GM12892 (cell line): ENCODE data around the gene UGT2B7.

Experiments used
- POLR2A ChIP-seq: IDR thresholded peaks from 2 replicates; pipeline ENCODE4 v1.6.1; 2011; ENCODE audit warnings: low read depth, low read length, control low read depth
- POLR2AphosphoS5 ChIP-seq: IDR thresholded peaks from 2 replicates; pipeline ENCODE4 v1.6.1; 2011; ENCODE audit warnings: low read depth, low read length, control low read depth
- TAF1 ChIP-seq: IDR thresholded peaks from 2 replicates; pipeline ENCODE4 v1.6.1; 2011; ENCODE audit warnings: low read depth, mild to moderate bottlenecking, control low read depth, low read length, borderline replicate concordance

DNA sequence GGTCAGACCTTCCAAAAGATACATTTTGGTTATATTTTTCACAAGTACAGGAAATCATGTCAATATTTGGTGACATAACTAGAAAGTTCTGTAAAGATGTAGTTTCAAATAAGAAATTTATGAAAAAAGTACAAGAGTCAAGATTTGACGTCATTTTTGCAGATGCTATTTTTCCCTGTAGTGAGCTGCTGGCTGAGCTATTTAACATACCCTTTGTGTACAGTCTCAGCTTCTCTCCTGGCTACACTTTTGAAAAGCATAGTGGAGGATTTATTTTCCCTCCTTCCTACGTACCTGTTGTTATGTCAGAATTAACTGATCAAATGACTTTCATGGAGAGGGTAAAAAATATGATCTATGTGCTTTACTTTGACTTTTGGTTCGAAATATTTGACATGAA, 536 bp downstream of the UGT2B7 start:
- TF ChIP-seq POLR2AphosphoS5 (no peak), POLR2A (no peak), TAF1 (no peak)
